HFF-Myc (cell line): ENCODE results near the gene TMEM200A.

ENCODE experiments used
- DNase-seq: peaks from one replicate; pipeline ENCODE4 v3.0.0-alpha.2; 2011; ENCODE audit warnings: low read depth; ENCODE audit errors: extremely low read depth
- H3K4me3 ChIP-seq: replicated peaks from 2 replicates; pipeline ENCODE4 v1.5.1; 2011; ENCODE audit warnings: low read depth, mild to moderate bottlenecking, control low read depth, low read length
- CTCF ChIP-seq: IDR thresholded peaks from 2 replicates; pipeline ENCODE4 v1.5.1; 2012; ENCODE audit warnings: mild to moderate bottlenecking, low read depth, low read length, control low read depth; ENCODE audit errors: missing control alignments

The TMEM200A gene

GRCh38 chr6:130381459-130382380, 15.9 kb downstream of the TMEM200A start:
- no peak for DNase-seq
- TF ChIP-seq CTCF, result no peak
- no peak overlapping the region for H3K4me3 ChIP-seq

- DNase-seq, result no peak
- no peak overlapping the region for H3K4me3 ChIP-seq
- no peak for TF ChIP-seq CTCF
Measured at GRCh38 chr6:130382872-130383490, 17.2 kb downstream of the TMEM200A start.

- DNase-seq, result no peak
- no peak for TF ChIP-seq CTCF
- no peak overlapping the region for H3K4me3 ChIP-seq
Measured at GRCh38 chr6:130385064-130385695, 19.4 kb downstream of the TMEM200A start.

GRCh38 chr6:130389142-130389541, 23.3 kb downstream of the TMEM200A start:
- TF ChIP-seq CTCF, result no peak
- H3K4me3 ChIP-seq, result no peak overlapping the region
- DNase-seq, result no peak

- TF ChIP-seq CTCF, result no peak
Measured at GRCh38 chr6:130390890-130391289, 25.1 kb downstream of the TMEM200A start.

GRCh38 chr6:130393306-130393705, 27.5 kb downstream of the TMEM200A start:
- TF ChIP-seq CTCF, result no peak
- no peak for DNase-seq
- no peak overlapping the region for H3K4me3 ChIP-seq

More at GRCh38 chr6:130390890-130391289, 25.1 kb downstream of the TMEM200A start:
- no peak overlapping the region for H3K4me3 ChIP-seq
- DNase-seq, result no peak
